Smooth muscle cell (in vitro differentiated cells): ENCODE results near the gene HADHA. TPM values are rescaled to one million over a fixed set of nuclear protein-coding genes. Genes with fewer than 3 reads are reported as not detected.
A peak's percentile ranks its signal among the peaks of the same experiment; 100 is the strongest.

Experiments used
- DNase-seq: peaks from one replicate; lab custom pipeline; 2025; ENCODE audit not compliant: unreplicated experiment; lab: John Stamatoyannopoulos, UW
- H2AFZ ChIP-seq: fragments of 200-600 bp; sonication (generic); 2 replicates; pipeline ENCODE4 v1.6.0; 2016; ENCODE audit warnings: antibody characterized with exemption, low read depth, mild to moderate bottlenecking
- H3F3A ChIP-seq: fragments of 200-600 bp; sonication (generic); 2 replicates; pipeline ENCODE4 v1.6.0; 2017; ENCODE audit warnings: antibody characterized with exemption, low read depth
- H3K27ac ChIP-seq: fragments of 200-600 bp; sonication (generic); 2 replicates; pipeline ENCODE4 v1.5.1; 2016; ENCODE audit warnings: low read depth, mild to moderate bottlenecking
- H3K27me3 ChIP-seq: fragments of 200-600 bp; sonication (generic); 2 replicates; pipeline ENCODE4 v1.6.1; 2016; ENCODE audit warnings: low read depth, mild to moderate bottlenecking
- H3K36me3 ChIP-seq: fragments of 200-600 bp; sonication (generic); 2 replicates; pipeline ENCODE4 v1.5.1; 2016; ENCODE audit warnings: low read depth
- H3K4me1 ChIP-seq: fragments of 200-600 bp; sonication (generic); 2 replicates; pipeline ENCODE4 v1.5.1; 2016; ENCODE audit warnings: low read depth
- H3K4me2 ChIP-seq: fragments of 200-600 bp; sonication (generic); 2 replicates; pipeline ENCODE4 v1.6.0; 2016; ENCODE audit warnings: mild to moderate bottlenecking
- H3K4me3 ChIP-seq: fragments of 200-600 bp; sonication (generic); 2 replicates; pipeline ENCODE4 v1.5.1; 2016; ENCODE audit warnings: mild to moderate bottlenecking
- H3K79me2 ChIP-seq: fragments of 200-600 bp; sonication (generic); 2 replicates; pipeline ENCODE4 v1.6.0; 2016; ENCODE audit warnings: low read depth, mild to moderate bottlenecking
- H3K9ac ChIP-seq: fragments of 200-600 bp; sonication (generic); 2 replicates; pipeline ENCODE4 v1.6.0; 2016; ENCODE audit warnings: low read depth
- H3K9me3 ChIP-seq: fragments of 200-600 bp; sonication (generic); replicated peaks from 2 replicates; pipeline ENCODE4 v1.5.1; 2016; ENCODE audit warnings: low read depth
- H4K20me1 ChIP-seq: fragments of 200-600 bp; sonication (generic); 2 replicates; pipeline ENCODE4 v1.6.0; 2016; ENCODE audit warnings: low read depth
- CTCF ChIP-seq: fragments of 200-600 bp; sonication (generic); IDR thresholded peaks from 2 replicates; pipeline ENCODE4 v1.5.1; 2017; ENCODE audit warnings: borderline replicate concordance, mild to moderate bottlenecking, antibody characterized with exemption; ENCODE audit not compliant: insufficient read depth, poor library complexity, severe bottlenecking
- WGBS: methylation state at CpG from one replicate; pipeline ENCODE4 v1.1.7; 2016; ENCODE audit warnings: low lambda C conversion rate; 5-methylcytosine and 5-hydroxymethylcytosine counted together
- polyA plus RNA-seq: library from polyadenylated mRNA; unstranded; fragments of >200 nt; fragmentation: Nextera tagmentation; extraction: Ambion mirVana; gene quantifications from 2 replicates; pipeline ENCODE4 v1.2.1, GENCODE V29; 2016
- total RNA-seq: library from RNA; depleted of rRNA; stranded (reverse); fragments of >200 nt; gene quantifications from 2 replicates; pipeline ENCODE4 v1.2.3, GENCODE V29; 2014

The HADHA gene
- total and polyA plus RNA-seq, 2 experiments from 2014 or later, result 96.9 to 111 TPM

DNA sequence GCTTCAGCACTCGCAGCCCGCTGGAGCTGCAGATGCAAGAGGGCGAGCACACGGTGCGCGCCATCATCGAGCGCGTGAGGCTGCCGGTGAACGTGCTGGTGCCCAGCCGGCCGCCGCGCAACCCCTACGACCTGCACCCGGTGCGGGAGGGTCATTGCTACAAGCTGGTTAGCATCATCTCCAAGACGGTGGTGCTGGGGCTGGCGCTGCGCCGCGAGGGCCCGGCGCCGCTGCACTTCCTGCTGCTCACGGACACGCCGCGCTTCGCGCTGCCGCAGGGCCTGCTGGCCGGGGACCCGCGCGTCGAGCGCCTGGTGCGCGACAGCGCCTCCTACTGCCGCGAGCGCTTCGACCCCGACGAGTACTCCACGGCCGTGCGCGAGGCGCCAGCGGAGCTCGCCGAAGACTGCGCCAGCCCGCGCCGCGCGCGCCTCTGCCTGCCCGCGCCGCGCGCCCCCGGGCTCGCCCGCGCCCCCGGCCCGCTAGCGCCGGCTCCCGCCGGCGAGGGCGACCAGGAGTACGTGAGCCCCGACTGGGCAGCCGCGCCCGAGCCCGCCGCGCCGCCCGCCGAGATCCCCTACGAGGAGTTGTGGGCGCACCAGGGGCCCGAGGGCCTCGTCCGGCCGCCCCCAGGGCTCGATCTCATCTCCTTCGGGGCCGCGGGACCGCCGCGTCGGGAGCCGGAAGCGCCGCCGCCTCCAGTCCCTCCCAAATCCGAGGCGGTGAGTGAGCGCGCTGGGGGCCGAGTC, 59.7 kb downstream of the HADHA start:
- no peaks in the 10 kb centered on the region for H3K36me3 ChIP-seq
- no peaks in the 10 kb centered on the region for H3F3A ChIP-seq
- peak; percentile 68 for TF ChIP-seq CTCF
- peak overlapping the region; percentile 72 for H3K9ac ChIP-seq
- no peaks in the 10 kb centered on the region for H3K79me2 ChIP-seq
- no peaks in the 10 kb centered on the region for H3K9me3 ChIP-seq
- no peaks in the 10 kb centered on the region for H3K4me1 ChIP-seq
- H3K4me3 ChIP-seq, result peak overlapping the region; percentile 71
- no peaks in the 10 kb centered on the region for H4K20me1 ChIP-seq
- DNase-seq, result peak; percentile 59
- H3K4me2 ChIP-seq, result peak overlapping the region; percentile 95
- H3K27ac ChIP-seq, result no peak overlapping the region
- 2% methylated on average over 103 of the region's 114 CpGs for WGBS
- H3K27me3 ChIP-seq, result no peaks in the 10 kb centered on the region
- H2AFZ ChIP-seq, result peak overlapping the region; percentile 96

DNA sequence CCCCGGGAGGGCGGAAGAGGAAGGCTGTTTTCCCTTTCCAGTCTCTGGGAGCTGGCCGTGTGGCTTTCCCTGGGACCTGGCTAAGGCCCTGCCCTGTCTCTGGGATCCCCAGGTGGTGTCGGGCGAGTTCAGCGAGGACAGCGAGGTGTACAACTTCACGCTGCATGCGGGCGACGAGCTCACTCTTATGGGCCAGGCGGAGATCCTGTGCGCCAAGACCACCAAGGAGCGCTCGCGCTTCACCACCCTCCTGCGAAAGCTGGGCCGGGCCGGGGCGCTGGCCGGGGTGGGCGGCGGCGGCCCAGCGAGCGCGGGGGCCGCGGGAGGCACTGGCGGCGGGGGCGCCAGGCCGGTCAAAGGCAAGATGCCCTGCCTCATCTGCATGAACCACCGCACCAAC, 60.3 kb downstream of the HADHA start:
- Histone ChIP-seq H4K20me1 (no peaks in the 10 kb centered on the region), H3K4me3 (peak overlapping the region; percentile 71), H2AFZ (peak overlapping the region; percentile 96), H3K4me2 (peak overlapping the region; percentile 95), H3F3A (no peaks in the 10 kb centered on the region), H3K9me3 (no peaks in the 10 kb centered on the region), H3K4me1 (no peaks in the 10 kb centered on the region), H3K79me2 (no peaks in the 10 kb centered on the region), H3K9ac (no peak overlapping the region), H3K36me3 (no peaks in the 10 kb centered on the region), H3K27me3 (no peaks in the 10 kb centered on the region), H3K27ac (no peak overlapping the region)
- 53% methylated on average over 24 of the region's 34 CpGs for WGBS
- no peak for DNase-seq
- TF ChIP-seq CTCF, result no peak

GRCh38 chr2:26182887-26183630, 61.4 kb downstream of the HADHA start:
- Histone ChIP-seq H3K4me2 (no peak overlapping the region), H3K4me3 (no peak overlapping the region), H3K27ac (no peak overlapping the region), H3K36me3 (no peaks in the 10 kb centered on the region), H3K27me3 (no peaks in the 10 kb centered on the region), H3K79me2 (no peaks in the 10 kb centered on the region), H3K9ac (no peak overlapping the region), H3K9me3 (no peaks in the 10 kb centered on the region), H4K20me1 (no peaks in the 10 kb centered on the region), H2AFZ (no peak overlapping the region), H3K4me1 (peaks cover 5% of the 10 kb centered on the region), H3F3A (no peaks in the 10 kb centered on the region)
- WGBS, result 93% methylated on average over 11 of the region's 11 CpGs
- TF ChIP-seq CTCF, result no peak
- DNase-seq, result no peak
